KMS-11 (cell line): ENCODE results near the gene ADGRV1.
"Not testable (repeated sequence)": the region's sequence is repeated elsewhere in the genome, so short reads cannot be mapped to it uniquely, and the experiment has no call there.

Experiments
- H2AFZ ChIP-seq: fragments of 200-600 bp; sonication (generic); 2 replicates; pipeline ENCODE4 v1.6.1; 2016; ENCODE audit warnings: antibody characterized with exemption, mixed run types, low read depth
- H3K27ac ChIP-seq: fragments of 200-600 bp; sonication (generic); 2 replicates; pipeline ENCODE4 v1.6.1; 2016; ENCODE audit warnings: mild to moderate bottlenecking, mixed run types
- H3K27me3 ChIP-seq: fragments of 200-600 bp; sonication (generic); 2 replicates; pipeline ENCODE4 v1.6.1; 2017; ENCODE audit warnings: mild to moderate bottlenecking, low read depth, mixed run types, moderate library complexity; ENCODE audit not compliant: insufficient read depth
- H3K36me3 ChIP-seq: fragments of 200-600 bp; sonication (generic); 2 replicates; pipeline ENCODE4 v1.6.1; 2017; ENCODE audit warnings: mild to moderate bottlenecking, mixed run types; ENCODE audit not compliant: insufficient read depth
- H3K4me1 ChIP-seq: fragments of 200-600 bp; sonication (generic); 2 replicates; pipeline ENCODE4 v1.6.1; 2016; ENCODE audit warnings: mild to moderate bottlenecking, low read depth, mixed run types; ENCODE audit not compliant: poor library complexity, severe bottlenecking
- H3K4me2 ChIP-seq: fragments of 200-600 bp; sonication (generic); 2 replicates; pipeline ENCODE4 v1.7.0; 2016; ENCODE audit warnings: mild to moderate bottlenecking, mixed run types
- H3K4me3 ChIP-seq: fragments of 200-600 bp; sonication (generic); IDR thresholded peaks from 2 replicates; pipeline ENCODE4 v1.6.1; 2017; ENCODE audit warnings: low read depth, low read length, mixed read lengths; ENCODE audit not compliant: insufficient read depth
- H3K79me2 ChIP-seq: fragments of 200-600 bp; sonication (generic); 2 replicates; pipeline ENCODE4 v1.6.1; 2016; ENCODE audit warnings: low read depth, mixed run types; ENCODE audit not compliant: insufficient read depth
- H3K9ac ChIP-seq: fragments of 200-600 bp; sonication (generic); 2 replicates; pipeline ENCODE4 v1.6.1; 2016; ENCODE audit warnings: mild to moderate bottlenecking, mixed run types
- H4K20me1 ChIP-seq: fragments of 200-600 bp; sonication (generic); 2 replicates; pipeline ENCODE4 v1.6.1; 2016; ENCODE audit warnings: mild to moderate bottlenecking, mixed run types; ENCODE audit not compliant: insufficient read depth
- TF ChIP-seq, protein P1 (sequence below): fragments of 200-600 bp; sonication (generic); conservative IDR thresholded peaks from 2 replicates; pipeline ENCODE4 v1.6.1; 2017; ENCODE audit warnings: low read depth, mild to moderate bottlenecking, antibody characterized with exemption, low read length, moderate library complexity, mixed read lengths

The ADGRV1 gene

DNA sequence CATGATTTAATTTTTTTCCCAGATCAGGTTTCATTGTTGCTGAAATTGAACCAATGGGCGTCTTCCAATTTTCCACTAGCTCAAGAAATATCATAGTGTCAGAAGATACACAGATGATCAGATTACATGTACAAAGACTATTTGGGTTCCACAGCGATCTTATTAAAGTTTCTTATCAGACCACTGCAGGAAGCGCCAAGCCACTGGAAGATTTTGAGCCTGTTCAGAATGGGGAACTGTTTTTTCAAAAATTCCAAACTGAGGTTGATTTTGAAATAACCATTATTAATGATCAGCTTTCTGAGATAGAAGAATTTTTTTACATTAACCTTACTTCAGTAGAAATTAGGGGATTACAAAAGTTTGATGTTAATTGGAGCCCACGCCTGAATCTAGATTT lies 251.6 kb downstream of the ADGRV1 start:
- no peak overlapping the region for H3K4me3 ChIP-seq
- no peaks in the 10 kb centered on the region for H4K20me1 ChIP-seq
- H3K36me3 ChIP-seq = no peaks in the 10 kb centered on the region
- no peaks in the 10 kb centered on the region for H3K4me1 ChIP-seq
- no peaks in the 10 kb centered on the region for H3K79me2 ChIP-seq
- TF ChIP-seq, protein P1, sequence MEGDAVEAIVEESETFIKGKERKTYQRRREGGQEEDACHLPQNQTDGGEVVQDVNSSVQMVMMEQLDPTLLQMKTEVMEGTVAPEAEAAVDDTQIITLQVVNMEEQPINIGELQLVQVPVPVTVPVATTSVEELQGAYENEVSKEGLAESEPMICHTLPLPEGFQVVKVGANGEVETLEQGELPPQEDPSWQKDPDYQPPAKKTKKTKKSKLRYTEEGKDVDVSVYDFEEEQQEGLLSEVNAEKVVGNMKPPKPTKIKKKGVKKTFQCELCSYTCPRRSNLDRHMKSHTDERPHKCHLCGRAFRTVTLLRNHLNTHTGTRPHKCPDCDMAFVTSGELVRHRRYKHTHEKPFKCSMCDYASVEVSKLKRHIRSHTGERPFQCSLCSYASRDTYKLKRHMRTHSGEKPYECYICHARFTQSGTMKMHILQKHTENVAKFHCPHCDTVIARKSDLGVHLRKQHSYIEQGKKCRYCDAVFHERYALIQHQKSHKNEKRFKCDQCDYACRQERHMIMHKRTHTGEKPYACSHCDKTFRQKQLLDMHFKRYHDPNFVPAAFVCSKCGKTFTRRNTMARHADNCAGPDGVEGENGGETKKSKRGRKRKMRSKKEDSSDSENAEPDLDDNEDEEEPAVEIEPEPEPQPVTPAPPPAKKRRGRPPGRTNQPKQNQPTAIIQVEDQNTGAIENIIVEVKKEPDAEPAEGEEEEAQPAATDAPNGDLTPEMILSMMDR = no peak
- H3K9ac ChIP-seq = no peak overlapping the region
- H2AFZ ChIP-seq = no peak overlapping the region
- H3K4me2 ChIP-seq = no peak overlapping the region
- no peak overlapping the region for H3K27ac ChIP-seq
- no peaks in the 10 kb centered on the region for H3K27me3 ChIP-seq

DNA sequence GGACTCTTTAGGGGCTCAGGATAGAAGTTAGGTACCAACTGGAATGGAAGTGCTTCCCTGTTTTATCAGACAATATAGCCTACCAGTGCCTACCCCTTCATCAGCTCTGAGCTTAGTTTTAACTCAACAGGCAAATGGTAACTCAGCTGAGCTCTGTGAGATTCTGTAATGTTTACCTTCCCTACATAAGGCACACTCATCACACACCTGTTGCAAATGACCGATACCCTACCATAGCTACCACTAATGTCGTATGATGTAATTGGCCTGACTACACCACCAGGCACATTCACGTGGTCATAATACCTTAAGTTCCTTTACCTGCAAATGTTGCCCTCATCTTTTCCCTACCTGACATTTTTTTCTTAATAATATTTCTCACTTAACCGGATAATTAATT lies 254.8 kb downstream of the ADGRV1 start:
- TF ChIP-seq, protein P1 = no peak
- Histone ChIP-seq H3K4me2 (no peak overlapping the region), H3K27ac (no peak overlapping the region), H3K4me3 (no peak overlapping the region), H3K9ac (no peak overlapping the region), H3K27me3 (no peaks in the 10 kb centered on the region), H3K4me1 (no peaks in the 10 kb centered on the region), H2AFZ (no peak overlapping the region), H4K20me1 (no peaks in the 10 kb centered on the region), H3K79me2 (no peaks in the 10 kb centered on the region), H3K36me3 (no peaks in the 10 kb centered on the region)

- not testable (repeated sequence) for H3K79me2 ChIP-seq, H4K20me1 ChIP-seq, H3K36me3 ChIP-seq, H2AFZ ChIP-seq, H3K4me2 ChIP-seq, H3K4me1 ChIP-seq, H3K27ac ChIP-seq, H3K4me3 ChIP-seq, H3K9ac ChIP-seq, H3K27me3 ChIP-seq
Observed at GRCh38 chr5:90822062-90822461, 263.5 kb downstream of the ADGRV1 start.

DNA sequence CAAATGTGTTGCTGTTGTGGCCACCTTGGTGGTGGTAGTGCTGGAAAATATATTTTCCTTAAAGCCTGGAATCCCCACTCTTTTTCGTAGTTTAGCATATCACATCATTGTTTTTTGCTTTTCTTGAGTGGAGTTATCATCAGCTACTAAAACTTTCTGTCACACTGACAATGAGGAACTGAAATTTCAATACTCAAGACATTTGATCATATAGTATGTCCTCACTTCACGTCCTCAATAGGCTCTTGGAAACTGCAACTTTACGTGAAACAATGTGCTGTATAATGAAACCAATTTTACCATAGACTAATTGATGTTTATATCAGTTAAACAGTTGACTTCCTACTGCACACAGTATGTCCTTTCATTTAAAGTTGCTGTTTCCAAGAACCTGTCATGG lies 265.8 kb downstream of the ADGRV1 start:
- Histone ChIP-seq H4K20me1 (no peaks in the 10 kb centered on the region), H3K36me3 (no peaks in the 10 kb centered on the region), H3K27me3 (no peaks in the 10 kb centered on the region), H2AFZ (no peak overlapping the region), H3K4me2 (no peak overlapping the region), H3K27ac (no peak overlapping the region), H3K4me3 (no peak overlapping the region), H3K4me1 (no peaks in the 10 kb centered on the region), H3K9ac (no peak overlapping the region), H3K79me2 (no peaks in the 10 kb centered on the region)
- TF ChIP-seq, protein P1 = no peak

DNA sequence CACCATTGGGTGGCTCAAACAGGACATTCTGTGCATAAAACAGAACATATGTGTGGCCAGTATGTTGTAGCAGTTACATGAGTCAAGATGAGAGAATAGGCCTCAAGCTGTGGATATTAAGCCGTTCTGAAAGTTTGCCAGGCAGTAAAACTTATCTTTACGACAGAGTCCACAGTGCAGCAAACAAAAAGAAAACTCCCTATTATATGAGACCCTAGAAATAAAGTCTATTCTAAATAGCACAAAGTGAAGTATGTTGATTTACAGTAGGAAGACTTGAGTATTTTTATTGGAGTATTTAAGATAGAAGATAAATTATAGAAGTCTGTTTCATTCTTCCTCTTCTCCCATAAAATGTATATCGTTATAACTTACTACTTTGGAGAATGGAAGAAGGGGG lies 271.5 kb downstream of the ADGRV1 start:
- Histone ChIP-seq H3K27me3 (no peaks in the 10 kb centered on the region), H3K4me2 (no peak overlapping the region), H3K79me2 (no peaks in the 10 kb centered on the region), H3K36me3 (no peaks in the 10 kb centered on the region), H2AFZ (no peak overlapping the region), H3K27ac (no peak overlapping the region), H3K9ac (no peak overlapping the region), H3K4me3 (no peak overlapping the region), H3K4me1 (no peaks in the 10 kb centered on the region), H4K20me1 (no peaks in the 10 kb centered on the region)
- TF ChIP-seq, protein P1 = no peak
